SKM-1 (cell line): ENCODE results near the gene ADPRH.

Experiments
- DNase-seq: peaks from one replicate; lab custom pipeline; 2025; ENCODE audit not compliant: unreplicated experiment; lab: John Stamatoyannopoulos, UW

ADPRH gene

GRCh38 chr3:119595639-119596334, 16.5 kb downstream of the ADPRH start:
- no peak for DNase-seq

GRCh38 chr3:119596398-119596797, 17.1 kb downstream of the ADPRH start:
- DNase-seq: no peak

- DNase-seq: no peak
These were observed 18.4 kb downstream of the ADPRH start, which contains the start of gene PLA1A for GRCh38 chr3:119597548-119598288. Gene PLA1A (plus strand): TSS chr3:119597885. CDS start chr3:119597914, 29 bp downstream.

- DNase-seq: no peak
These were observed 19.3 kb downstream of the ADPRH start for GRCh38 chr3:119598410-119599098.

DNA sequence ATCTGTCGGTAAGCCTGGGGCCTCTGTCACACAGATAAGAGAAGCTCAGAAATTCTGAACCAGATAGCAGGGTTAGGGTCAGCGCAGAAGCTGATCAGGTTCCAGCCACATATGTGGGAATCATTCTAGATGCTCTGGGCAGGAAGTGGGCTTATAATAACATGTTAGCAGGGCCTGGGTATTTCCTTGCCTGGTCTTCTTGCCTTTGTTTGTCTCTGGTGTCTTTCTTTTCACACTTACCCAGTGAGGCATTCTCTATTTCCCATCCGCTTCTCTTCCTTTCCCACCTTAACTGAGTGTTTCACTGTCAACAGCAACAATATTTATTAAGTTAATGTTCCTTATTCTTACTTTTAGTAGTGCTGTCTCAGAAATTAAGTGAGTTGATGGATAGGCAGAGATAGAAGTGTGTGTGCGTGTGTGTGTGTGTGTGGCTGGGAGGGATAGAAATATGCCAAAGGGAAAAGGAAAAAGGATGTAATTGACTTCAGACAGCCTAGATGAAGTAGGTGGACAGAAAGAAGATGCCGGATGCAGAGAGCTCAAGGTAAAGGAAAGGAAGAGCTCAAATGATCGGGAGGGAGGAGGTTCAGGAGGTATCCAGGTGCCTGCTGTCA, 20.4 kb downstream of the ADPRH start:
- no peak for DNase-seq

DNA sequence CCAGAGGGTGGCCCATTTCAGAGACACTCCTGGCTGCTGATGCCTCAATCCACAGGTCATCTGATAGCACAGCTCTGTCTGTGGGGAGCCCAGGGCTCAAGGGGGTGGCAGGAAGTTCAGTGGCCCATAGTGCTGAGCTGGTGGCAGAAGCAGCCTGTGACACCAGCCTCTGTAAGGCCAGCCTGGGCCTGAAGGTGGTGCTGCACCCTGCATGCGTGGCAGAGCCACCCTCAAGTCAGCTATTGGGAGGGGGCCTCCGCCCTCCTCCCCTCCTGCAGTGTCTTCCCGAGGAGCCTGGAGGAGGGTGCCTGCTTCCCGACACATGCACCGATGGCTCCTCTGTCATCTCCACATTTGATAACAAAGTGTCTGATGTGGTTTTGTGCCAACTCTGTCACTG, 21.4 kb downstream of the ADPRH start:
- no peak for DNase-seq

DNA sequence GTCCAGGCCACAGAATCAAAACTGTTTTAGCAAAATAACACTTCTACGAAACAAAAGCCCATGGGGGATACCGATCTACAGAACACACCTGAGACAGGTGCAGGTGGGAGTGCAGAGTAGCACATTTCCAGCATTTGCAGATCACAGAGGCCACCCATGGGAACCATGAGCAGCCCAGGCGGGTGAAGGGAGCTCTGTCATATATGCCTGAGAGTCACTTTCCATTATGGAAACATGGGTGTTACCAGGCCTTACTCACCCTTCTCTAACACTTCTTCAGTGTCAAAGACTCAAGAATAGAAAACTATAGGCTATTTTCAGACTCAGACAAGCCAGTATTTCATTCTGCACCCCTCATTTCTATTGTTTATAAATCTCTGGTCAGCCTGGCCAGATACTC, 21.9 kb downstream of the ADPRH start:
- no peak for DNase-seq

DNA sequence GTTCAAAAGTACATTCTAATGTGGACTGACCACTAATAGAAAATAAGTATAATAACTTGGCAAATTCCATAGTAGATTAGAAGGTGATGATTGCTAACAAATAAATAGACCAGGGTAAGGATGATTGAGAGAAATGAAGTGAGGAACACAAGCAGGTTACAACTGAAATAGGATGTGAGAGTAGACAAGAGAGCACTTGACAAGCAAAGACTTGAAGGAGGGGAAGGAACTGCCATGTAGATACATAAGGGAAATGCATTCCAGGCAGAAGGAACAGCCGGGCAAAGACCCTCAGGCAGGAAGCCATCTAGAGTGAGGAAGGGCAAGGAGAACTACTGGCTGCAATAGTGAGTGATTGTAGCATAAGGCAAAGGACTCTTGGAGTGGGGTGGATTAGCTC, 23.4 kb downstream of the ADPRH start:
- no peak for DNase-seq

GRCh38 chr3:119604878-119605277, 25.6 kb downstream of the ADPRH start:
- DNase-seq: no peak

DNA sequence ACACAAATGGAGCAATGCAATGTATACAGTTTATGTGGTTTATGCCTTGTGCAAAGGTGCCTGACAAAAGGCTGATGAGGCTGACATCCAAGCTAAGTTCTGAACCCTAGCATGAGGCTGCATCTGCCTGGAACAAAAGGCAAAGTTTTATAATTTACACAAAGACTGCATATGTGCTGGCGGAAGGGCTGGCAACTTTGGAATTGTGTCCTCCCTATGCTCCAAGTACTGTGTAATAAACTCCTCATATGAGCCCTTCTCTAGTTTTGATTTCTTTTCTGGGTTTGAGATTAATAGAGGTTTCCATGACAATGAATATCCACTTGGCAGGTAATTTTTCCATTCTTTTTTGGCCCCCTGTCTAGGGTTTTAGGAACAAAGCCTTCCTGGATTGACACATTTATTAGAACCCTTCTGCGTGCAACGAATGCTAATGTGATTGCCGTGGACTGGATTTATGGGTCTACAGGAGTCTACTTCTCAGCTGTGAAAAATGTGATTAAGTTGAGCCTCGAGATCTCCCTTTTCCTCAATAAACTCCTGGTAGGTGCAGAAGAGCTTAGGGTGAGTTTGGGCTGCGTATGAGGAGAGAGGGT, 29.2 kb downstream of the ADPRH start:
- no peak for DNase-seq

DNA sequence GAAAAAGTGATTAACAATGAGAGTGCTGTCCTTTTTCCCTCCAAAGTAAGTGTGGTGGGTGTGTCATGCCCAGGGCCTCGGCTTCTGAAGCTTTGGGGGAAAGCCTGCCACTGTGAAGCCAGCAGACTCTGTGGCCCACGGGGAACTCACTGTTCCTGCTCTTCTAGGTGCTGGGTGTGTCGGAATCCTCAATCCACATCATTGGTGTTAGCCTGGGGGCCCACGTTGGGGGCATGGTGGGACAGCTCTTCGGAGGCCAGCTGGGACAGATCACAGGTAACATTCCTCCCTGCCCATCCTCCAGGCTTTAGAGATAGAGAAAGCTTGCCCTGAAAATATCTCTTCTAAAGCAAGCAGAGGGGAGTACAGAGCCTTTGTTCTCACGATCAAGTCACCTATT, 30.0 kb downstream of the ADPRH start:
- no peak for DNase-seq

DNA sequence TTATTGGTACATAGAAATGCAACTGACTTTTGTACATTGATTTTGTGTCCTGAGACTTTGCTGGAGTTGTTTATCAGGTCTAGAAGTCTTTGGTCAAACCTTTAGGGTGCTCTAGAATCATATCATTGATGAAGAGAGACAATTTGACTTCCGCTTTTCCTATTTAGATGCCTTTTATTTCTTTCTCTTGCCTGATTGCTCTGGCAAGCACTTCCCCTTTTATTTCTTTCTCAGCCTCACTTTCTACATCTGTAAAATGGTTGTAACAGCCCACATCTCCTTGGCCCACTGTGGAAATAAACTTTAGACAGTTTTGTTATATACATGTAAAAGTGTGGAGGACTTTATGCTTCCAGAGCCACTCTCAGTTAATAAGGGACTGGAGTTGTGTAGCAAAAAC, 32.4 kb downstream of the ADPRH start:
- no peak for DNase-seq

DNA sequence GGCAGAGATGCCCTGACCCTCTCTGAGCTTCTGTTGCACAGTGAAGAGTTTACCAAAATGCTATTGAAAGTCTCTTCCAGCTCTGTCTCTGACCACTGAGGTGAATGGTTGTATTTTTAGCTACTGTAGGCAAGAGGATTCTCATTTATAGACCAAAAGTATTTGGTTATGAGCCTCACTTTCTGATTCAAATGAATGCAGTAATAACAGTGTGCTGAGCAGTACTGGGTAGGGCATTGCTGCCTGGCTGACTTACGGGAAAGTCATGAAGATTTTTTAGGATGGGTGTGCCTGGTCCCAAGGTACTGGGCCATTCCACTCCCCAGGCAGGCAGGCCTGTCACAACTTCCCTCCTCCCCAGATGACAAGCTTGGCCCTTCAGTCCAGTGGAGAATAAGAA, 33.9 kb downstream of the ADPRH start:
- no peak for DNase-seq

DNA sequence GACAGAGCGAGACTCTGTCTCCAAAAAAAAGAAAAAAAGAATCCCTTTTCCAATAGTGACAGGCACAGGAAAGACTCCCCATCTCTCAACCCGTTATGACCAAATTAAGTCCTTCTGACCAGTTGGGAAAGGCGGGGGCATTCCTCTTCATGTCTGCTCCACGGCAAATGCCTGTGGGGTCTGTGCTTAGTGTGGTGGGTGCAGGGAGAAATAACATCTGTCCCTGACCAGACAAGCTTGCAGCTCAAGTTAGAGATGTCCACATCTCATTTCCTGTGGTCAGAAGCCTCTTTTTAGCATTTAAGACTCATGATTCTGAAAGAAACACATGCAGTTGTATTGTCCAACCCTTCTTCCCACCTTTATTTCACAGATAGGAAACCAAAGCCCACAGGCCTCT, 34.6 kb downstream of the ADPRH start:
- DNase-seq: no peak

GRCh38 chr3:119616056-119616455, 36.8 kb downstream of the ADPRH start:
- DNase-seq: no peak

- DNase-seq: no peak
These were observed 39.8 kb downstream of the ADPRH start for GRCh38 chr3:119619094-119619493.

DNA sequence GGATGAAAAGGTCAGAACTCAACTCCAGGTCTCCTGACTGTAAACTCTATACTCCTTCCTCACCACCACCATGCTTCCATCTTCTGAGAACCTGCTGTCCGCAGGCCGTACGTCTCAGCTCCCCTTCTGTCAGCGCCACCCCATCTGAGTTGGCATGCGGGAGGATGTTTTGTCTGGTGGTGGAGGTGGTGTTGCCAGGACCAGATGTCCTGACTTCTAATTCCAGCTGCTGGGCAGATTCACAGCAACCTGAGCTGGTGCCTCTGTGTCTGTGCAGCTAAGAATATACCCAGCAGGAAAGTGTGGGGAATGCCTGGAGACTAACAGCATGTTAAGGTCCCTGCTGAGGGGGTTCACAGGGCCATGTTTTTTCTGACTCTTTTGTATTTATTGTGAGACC, 41.6 kb downstream of the ADPRH start:
- no peak for DNase-seq

- DNase-seq: no peak
These were observed 44.9 kb downstream of the ADPRH start for GRCh38 chr3:119624002-119624720.

DNA sequence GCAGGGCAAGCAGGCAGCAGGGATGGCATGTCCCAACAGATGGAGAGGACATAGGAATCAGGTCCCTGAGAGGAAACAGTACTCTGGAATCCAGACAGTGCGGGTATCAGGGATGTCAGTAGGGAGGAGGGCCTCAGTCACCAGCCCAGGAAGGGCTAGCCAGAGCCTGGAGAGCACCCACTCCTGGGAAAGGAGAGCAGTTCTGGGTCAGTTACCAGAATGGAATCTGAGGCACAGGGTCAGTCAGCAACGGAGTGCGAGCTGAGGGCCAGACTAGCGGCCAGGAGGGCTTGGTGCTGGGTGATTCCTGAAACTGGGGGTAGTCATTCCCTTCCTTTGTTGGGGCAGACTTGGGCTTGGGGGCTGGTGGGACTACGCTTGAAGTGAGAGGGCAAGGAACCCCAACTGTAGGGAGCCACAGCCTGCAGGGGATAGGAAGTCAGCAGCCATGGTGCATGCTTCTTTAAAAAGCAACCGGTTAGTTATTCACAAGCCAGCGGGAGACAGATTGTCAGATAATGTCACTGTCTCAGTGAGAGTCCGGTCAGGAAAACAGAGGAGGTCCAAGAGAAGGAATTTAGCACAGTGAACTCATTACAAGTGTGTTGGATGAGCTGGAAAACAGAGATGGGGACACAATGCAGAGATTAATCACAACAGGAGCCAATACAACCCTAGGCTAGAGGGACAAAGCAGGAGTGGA, 46.3 kb downstream of the ADPRH start:
- DNase-seq: no peak

- no peak for DNase-seq
These were observed 46.9 kb downstream of the ADPRH start for GRCh38 chr3:119626196-119626595.
